ENCODE data around the gene HPSE2.

The HPSE2 gene

GRCh38 chr10:98666276-98666675 is 569.4 kb downstream of the HPSE2 start:
- DNase-seq: no peak

DNA sequence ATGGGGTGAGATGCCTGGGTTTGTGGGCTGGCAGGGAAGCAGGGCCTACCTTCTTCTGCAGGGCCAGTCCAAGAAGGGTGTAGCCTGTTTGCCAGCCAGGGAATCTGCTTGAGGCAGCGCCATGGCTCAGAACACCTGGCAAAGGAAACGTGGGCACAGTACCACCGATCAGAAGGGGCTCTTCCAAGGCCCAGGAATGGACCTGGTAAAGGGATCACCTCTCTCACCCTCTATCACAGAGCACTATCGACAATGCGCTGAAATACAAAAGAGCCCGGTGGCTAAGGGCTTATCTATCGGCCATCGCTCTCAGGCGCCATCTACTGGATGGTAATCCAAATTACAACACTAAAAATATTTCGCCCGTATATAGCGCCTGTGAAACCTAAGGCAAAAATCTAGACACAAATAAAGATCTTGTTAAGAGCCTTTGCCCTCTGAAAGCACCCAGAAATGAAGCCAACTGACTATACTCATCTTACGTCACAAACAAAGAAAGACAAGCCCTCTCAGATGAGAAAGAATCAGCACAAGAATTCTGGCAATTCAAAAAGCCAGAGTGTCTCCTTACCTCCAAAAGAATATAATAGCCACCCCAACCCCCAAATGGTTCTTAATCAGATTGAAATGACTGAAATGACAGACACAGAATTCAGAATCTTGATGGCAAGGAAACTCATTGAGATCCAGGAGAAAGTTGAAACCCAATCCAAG is 571.2 kb downstream of the HPSE2 start:
- DNase-seq: peak; percentile 10 to 12

DNA sequence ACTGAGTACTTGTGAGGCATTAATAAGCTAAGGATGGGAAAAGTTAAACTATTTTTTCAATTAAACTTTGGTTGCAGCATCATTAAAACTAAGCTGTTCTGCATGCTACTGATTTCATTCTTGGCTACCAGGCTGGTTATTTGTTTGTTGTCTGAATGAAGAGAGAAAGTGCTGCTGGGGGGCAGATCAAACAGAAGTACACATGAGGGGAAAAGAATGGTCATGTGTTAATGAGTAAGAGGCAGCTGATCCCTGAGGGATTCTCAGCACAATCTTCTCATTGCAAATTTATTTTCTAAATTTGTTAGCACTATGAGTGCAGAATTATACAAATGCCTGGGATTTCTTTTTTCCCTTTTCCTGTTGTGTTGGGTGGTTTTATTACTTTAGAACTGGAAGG is 575.7 kb downstream of the HPSE2 start:
- no peak for DNase-seq

- no peak for DNase-seq
These were observed 580.2 kb downstream of the HPSE2 start for GRCh38 chr10:98655492-98655891.

- DNase-seq: no peak
These were observed 586.5 kb downstream of the HPSE2 start for GRCh38 chr10:98649170-98649569.

- no peak for DNase-seq
These were observed 588.4 kb downstream of the HPSE2 start for GRCh38 chr10:98646998-98647917.

- DNase-seq: no peak
These were observed 591.2 kb downstream of the HPSE2 start for GRCh38 chr10:98644466-98644865.

GRCh38 chr10:98642281-98642680 is 593.4 kb downstream of the HPSE2 start:
- DNase-seq: no peak

- no peak for DNase-seq
These were observed 596.7 kb downstream of the HPSE2 start for GRCh38 chr10:98638920-98639319.

DNA sequence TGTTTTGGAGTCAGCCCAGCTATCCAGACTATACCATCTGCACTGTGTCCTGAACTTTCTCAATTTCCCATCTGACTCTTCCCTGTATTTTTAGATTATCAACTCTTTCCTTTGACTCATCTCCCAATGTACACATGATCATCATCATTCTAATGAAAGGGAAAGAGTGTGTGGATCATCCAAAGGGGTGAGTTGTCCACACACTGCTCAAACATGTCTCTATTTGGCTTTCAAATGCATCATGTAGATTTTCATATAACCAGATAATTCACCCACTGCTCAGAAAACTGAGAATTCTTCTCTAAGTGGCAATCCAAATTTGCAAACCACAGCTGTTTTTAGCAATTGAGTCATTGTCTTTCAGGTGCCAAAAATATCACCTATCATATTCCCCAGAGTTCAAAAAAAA is 598.7 kb downstream of the HPSE2 start:
- no peak for DNase-seq

- no peak for DNase-seq
These were observed 603.0 kb downstream of the HPSE2 start for GRCh38 chr10:98632456-98633150.

DNA sequence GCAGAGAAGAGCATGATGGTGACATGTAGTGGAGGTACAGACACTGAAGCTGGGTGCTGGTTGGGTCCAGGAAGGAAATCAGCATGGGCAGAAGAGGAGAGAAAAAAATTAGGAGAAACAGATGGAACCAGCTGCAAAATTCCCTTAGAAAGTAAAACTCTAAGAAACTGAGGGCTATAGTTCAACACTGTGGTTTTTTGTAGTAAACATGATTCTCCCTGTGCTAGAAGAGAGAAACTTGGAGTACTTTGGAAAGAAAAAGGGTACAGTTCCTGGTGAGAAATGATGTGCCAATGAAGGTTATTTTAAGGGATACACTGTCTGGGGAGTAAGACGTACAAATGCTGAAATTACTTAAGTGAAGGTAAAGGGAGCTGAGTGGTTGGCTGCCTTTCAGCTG is 607.4 kb downstream of the HPSE2 start:
- DNase-seq: no peak

DNA sequence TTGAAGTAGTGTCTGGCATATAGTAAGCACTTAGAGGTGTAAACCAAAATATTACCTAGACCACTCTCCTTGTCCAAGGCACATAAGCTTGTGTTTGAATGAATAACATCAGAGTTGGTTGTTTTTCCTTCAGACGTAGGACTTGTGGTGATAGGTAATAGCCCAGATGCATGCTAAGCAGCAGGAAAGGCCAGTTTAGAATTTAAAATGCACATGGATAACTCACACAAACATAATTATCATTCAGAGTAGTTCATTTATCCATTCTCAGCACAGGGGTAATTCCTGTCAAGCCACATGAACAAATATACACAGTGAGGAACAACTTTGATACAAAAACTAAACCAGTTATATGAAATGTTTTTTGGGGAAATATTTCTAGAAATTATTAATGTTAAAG is 607.9 kb downstream of the HPSE2 start:
- no peak for DNase-seq

- DNase-seq: no peak
These were observed 610.7 kb downstream of the HPSE2 start for GRCh38 chr10:98624963-98625362.

DNA sequence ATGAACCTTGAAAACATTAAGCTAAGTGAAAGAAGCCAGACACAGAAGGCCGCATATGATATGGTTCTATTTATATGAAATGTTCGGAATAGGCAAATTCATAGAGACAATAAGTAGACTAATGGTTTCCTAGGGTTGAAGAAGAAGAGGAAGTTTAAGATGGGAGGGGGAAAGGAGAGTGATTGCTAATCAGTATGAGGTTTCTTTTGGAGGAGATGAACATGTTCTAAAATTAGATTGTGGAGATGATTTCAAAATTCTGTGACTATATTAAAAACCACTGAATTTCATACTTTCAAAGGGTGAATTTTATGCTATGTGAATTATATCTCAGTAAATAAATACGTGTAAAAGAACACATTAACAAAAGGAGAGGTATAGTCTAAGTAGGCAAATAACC is 612.5 kb downstream of the HPSE2 start:
- DNase-seq: no peak

- DNase-seq: no peak
These were observed 614.0 kb downstream of the HPSE2 start for GRCh38 chr10:98621630-98622029.

DNA sequence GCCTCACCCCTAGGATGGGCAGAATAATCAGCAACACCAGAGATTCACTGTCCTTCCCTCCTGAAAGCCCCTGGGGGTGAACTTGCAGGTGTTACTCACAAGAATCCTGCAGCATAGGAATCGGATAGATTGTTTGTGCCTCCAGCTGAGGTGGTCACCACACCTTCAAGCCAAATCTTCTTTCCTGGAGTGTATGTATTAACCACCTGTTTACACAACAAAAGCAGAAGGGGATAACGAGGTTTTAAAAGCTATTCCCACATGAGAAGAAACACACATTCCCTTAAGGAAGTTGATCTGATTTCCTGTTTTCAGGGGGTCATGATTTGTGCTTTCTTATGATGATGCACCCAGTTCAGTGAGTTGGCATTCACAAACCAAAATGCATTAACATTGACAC is 615.1 kb downstream of the HPSE2 start:
- DNase-seq: no peak

GRCh38 chr10:98619446-98619845 is 616.2 kb downstream of the HPSE2 start:
- no peak for DNase-seq

GRCh38 chr10:98617906-98618520 is 617.6 kb downstream of the HPSE2 start:
- DNase-seq: no peak

DNA sequence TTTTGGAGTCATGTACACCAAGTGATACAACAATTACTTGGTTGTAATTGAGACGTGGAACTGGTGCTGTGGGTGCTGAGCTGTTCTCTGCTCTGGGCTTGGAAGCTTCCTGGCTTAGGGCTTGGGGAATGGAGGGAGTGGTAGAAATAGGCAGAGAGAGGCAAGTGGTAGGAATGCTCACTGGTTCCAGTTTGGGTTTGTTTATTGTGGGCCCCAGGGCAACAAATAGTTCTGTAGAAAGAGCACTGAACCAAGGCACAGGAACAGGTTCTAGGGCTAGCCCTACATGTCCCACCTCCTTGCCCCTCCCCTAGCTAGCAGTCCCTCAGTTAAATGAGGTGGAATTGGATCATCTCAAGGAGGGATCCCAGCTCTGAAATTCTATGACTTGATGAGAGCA is 622.2 kb downstream of the HPSE2 start:
- no peak for DNase-seq

DNA sequence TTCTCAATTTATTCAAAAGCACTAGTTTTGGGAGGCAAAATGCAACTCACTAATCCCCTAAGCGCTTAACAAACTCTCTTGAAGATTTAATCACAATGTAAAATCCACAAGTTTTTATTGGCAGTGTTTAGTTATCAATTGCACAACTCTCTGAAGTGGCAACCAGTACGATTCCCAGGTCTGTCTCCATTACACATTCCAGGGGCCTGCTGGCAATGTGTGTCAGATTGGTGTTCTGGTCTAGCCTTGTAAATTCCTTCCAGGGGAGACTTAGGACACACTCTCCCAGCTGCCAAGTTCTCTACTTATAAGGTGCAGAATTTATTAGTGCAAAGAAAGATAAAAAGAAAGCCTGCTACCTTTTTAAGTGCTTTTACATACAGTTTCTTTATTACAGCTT is 624.2 kb downstream of the HPSE2 start:
- DNase-seq: no peak

GRCh38 chr10:98610836-98611235 is 624.8 kb downstream of the HPSE2 start:
- DNase-seq: no peak

DNA sequence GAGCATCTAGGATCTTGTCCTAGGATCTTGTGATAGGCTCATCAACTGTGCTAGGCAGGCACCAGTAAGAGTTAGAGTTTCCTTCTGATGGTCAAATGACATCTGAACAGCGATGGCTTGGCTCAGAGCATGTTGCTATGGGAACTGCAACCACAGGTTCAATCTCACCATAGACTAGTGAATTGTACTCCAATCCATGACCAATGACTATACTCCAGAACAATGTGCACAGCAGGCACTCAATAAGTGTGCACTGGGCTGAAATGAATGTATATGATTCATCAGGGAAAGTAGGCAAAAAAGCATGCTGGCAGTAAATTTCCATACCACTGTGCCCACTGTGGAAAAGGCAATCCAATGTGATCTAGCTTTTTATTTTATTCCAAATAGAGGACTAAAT is 625.4 kb downstream of the HPSE2 start:
- DNase-seq: no peak

All from SHP77 (cell line).